Glutamatergic neuron (in vitro differentiated cells): Measurements from ENCODE around the gene CREB3L4. TPM values are rescaled to one million over a fixed set of nuclear protein-coding genes. Genes with fewer than 3 reads are reported as not detected.
A peak's percentile ranks its signal among the peaks of the same experiment; 100 is the strongest.
"Not testable (repeated sequence)": the region's sequence is repeated elsewhere in the genome, so short reads cannot be mapped to it uniquely, and the experiment has no call there.

Source experiments
- DNase-seq: peaks from one replicate; pipeline ENCODE4 v3.0.0; 2022
- H3K27ac Mint-ChIP-seq: one replicate; pipeline ENCODE4 v1.8.0; 2020; ENCODE audit warnings: mild to moderate bottlenecking, mixed read lengths, inconsistent platforms; ENCODE audit not compliant: unreplicated experiment
- H3K27me3 Mint-ChIP-seq: one replicate; pipeline ENCODE4 v1.8.0; 2020; ENCODE audit warnings: mild to moderate bottlenecking, moderate library complexity, mixed read lengths, inconsistent platforms; ENCODE audit not compliant: unreplicated experiment
- H3K36me3 Mint-ChIP-seq: one replicate; pipeline ENCODE4 v1.8.0; 2020; ENCODE audit warnings: mild to moderate bottlenecking, mixed read lengths, inconsistent platforms; ENCODE audit not compliant: unreplicated experiment
- H3K4me1 Mint-ChIP-seq: one replicate; pipeline ENCODE4 v1.8.0; 2020; ENCODE audit warnings: mild to moderate bottlenecking, low read depth, mixed read lengths, inconsistent platforms; ENCODE audit not compliant: unreplicated experiment
- H3K4me3 Mint-ChIP-seq: one replicate; pipeline ENCODE4 v1.8.0; 2020; ENCODE audit warnings: mild to moderate bottlenecking, mixed read lengths, inconsistent platforms; ENCODE audit not compliant: unreplicated experiment
- H3K9me3 Mint-ChIP-seq: one replicate; pipeline ENCODE4 v1.8.0; 2020; ENCODE audit warnings: mild to moderate bottlenecking, moderate library complexity, mixed read lengths, inconsistent platforms; ENCODE audit not compliant: unreplicated experiment
- total RNA-seq: library from RNA; stranded (reverse); fragmentation: NEBNext Ultra II Directional; extraction: Animal tissue kit (Norgen Biotek cat#: 25700); gene quantifications from one replicate; pipeline ENCODE4 v1.2.1, GENCODE V29; 2021; ENCODE audit not compliant: unreplicated experiment
- TF ChIP-seq, protein P1 (sequence below): fragments of 200-600 bp; sonication (generic); IDR thresholded peaks from one replicate; pipeline ENCODE4 v1.5.0; 2021; ENCODE audit not compliant: partially characterized antibody, unreplicated experiment

The CREB3L4 gene
- total RNA-seq, 1 donor from 2014 or later = 14.3 TPM

DNA sequence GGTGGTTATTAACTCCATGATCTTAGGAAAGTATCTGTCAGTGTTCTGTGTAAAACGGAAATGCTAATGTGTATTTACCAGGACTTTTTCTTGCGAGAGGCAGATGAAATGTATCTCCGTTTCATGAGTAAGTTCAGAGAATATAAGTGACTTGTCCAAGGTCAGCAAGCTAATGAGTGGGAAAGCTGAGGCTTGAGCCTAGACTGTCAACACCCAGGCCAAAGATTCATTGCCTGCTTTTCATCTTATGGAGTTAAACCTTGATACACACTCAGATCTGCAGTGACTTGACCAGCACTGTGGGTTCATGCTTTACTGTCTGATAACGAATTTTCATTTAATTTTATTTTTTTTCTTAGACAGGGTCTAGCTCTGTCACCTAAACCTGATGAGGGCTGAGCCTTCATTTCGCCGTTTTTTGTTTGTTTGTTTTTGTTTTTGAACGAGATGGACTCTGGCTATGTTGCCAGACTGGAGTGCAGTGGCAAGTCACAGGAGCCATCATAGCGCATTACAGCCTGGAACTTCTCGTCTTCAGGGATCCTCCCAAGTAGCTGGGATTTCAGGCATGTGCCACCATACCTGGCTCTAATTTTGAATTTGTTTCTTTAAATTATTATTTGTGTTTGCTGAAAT, 10.7 kb downstream of the CREB3L4 start:
- peak overlapping the region; percentile 96 for H3K4me3 Mint-ChIP-seq
- DNase-seq = no peak
- no peaks in the 10 kb centered on the region for H3K4me1 Mint-ChIP-seq
- no peaks in the 10 kb centered on the region for H3K9me3 Mint-ChIP-seq
- TF ChIP-seq, protein P1, sequence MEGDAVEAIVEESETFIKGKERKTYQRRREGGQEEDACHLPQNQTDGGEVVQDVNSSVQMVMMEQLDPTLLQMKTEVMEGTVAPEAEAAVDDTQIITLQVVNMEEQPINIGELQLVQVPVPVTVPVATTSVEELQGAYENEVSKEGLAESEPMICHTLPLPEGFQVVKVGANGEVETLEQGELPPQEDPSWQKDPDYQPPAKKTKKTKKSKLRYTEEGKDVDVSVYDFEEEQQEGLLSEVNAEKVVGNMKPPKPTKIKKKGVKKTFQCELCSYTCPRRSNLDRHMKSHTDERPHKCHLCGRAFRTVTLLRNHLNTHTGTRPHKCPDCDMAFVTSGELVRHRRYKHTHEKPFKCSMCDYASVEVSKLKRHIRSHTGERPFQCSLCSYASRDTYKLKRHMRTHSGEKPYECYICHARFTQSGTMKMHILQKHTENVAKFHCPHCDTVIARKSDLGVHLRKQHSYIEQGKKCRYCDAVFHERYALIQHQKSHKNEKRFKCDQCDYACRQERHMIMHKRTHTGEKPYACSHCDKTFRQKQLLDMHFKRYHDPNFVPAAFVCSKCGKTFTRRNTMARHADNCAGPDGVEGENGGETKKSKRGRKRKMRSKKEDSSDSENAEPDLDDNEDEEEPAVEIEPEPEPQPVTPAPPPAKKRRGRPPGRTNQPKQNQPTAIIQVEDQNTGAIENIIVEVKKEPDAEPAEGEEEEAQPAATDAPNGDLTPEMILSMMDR = no peak
- peak overlapping the region; percentile 96 for H3K27ac Mint-ChIP-seq
- no peaks in the 10 kb centered on the region for H3K36me3 Mint-ChIP-seq
- H3K27me3 Mint-ChIP-seq = peaks cover 5% of the 10 kb centered on the region

DNA sequence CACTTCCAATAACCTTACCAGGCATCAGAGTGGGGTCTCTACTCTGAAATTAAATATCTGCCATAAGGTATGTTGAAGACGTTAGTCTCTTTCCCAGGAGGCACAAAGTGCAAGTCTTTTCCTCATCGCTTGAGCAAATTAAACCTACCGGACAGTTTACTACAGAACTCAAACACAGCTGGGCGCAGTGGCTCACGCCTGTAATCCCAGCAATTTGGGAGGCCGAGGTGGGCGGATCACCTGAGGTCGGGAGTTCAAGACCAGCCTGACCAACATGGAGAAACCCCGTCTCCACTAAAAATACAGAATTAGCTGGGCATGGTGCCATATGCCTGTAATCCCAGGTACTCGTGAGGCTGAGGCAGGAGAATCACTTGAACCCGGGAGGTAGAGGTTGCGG, 11.4 kb downstream of the CREB3L4 start:
- Mint-ChIP-seq H3K27ac (peak overlapping the region; percentile 34), H3K4me3 (peak overlapping the region; percentile 96)
- not testable (repeated sequence) for H3K27me3 Mint-ChIP-seq, DNase-seq, H3K4me1 Mint-ChIP-seq, H3K9me3 Mint-ChIP-seq, H3K36me3 Mint-ChIP-seq

DNA sequence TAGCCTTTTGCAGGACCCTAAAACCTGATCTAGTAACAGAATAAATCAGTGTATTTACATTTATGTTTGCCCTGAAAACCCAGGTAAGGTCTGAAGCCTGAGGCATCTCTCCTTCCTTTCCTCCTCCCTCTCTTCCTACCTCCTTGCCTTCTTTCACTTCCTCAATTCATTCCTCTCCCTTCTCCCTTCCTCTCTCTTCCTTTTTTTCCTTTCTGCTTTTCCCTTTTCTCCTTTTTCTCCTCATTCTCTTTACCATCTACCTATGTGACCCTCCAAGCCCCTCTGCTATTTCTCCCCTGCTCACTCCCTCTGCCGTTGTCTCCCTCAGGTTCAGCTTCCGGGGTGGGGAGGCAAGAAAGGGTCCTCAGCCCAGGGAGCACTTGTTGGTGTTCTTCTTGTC, 14.0 kb downstream of the CREB3L4 start:
- not testable (repeated sequence) for H3K9me3 Mint-ChIP-seq, H3K36me3 Mint-ChIP-seq, DNase-seq, H3K4me3 Mint-ChIP-seq, H3K27ac Mint-ChIP-seq
- Mint-ChIP-seq H3K4me1 (peaks cover 12% of the 10 kb centered on the region), H3K27me3 (peaks cover 10% of the 10 kb centered on the region)

DNA sequence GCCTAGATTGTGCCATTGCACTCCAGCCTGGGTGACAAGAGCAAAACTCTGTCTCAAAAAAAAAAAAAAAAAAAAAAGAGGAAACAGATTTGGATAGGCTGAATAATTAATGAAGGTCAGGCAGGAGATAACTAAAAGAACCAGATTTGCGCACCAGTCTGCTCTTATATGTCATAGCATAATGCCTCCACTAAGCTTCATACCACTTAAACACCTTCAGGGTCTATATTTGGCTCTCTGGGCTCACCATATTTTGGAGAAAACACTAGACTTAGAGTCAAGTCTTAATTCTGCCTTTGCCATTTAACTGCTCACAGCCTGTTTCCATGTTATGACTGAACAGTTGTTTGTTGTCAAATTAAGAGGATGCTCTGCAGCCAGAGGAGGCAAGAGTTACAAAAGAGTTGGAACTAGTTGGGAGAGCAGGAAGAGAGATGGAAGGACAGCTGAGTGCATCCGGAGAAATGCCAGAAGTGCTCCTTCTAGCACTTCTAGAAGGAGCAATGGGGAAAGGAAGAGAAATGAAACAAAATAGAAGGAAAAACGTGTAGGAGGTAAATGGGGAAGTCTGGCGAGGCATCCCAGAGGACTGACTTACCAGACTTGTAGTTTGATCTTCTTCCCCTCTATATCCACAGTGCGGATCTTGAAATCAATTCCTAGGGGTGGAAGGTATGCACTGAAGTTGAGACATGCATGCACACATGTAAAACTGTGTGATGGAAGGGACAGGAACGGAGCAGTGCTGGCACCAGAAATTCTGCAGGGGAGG, 16.6 kb downstream of the CREB3L4 start:
- no peak for DNase-seq
- H3K36me3 Mint-ChIP-seq = no peaks in the 10 kb centered on the region
- TF ChIP-seq, protein P1 = no peak
- peak overlapping the region; percentile 67 for H3K4me3 Mint-ChIP-seq
- H3K27ac Mint-ChIP-seq = no peak overlapping the region
- peaks cover 14% of the 10 kb centered on the region for H3K4me1 Mint-ChIP-seq
- peaks cover 2% of the 10 kb centered on the region for H3K9me3 Mint-ChIP-seq
- peaks cover 5% of the 10 kb centered on the region for H3K27me3 Mint-ChIP-seq

DNA sequence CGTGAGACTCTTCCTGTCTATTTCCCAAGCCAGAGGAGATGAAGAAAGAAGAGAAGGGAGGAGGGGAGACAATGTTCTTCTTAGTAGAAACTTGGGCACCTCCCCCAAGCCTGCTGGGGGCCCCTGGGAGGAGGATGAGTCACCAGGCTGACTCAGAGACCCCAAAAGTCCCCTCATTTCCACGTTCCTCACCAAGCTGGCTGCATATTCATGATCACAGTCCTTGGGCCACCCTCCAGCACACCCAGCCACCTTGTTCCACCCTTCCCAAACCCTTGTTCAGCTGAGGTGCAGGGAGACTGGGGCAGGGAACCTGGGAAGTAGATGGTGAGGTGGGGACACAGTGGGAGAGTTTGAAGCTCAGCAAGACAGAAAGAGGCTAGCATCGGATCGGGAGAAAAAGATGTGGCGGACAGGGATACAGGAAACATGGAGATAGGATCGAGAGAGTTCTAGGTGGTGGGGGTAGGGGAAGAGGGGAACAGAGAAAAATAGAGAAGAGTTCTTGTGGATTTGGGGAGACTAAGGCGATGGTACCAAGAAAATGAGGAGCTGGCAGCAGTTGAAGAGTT, 17.7 kb downstream of the CREB3L4 start:
- peaks cover 4% of the 10 kb centered on the region for H3K9me3 Mint-ChIP-seq
- H3K4me3 Mint-ChIP-seq = peak overlapping the region; percentile 94
- no peak for DNase-seq
- peaks cover 15% of the 10 kb centered on the region for H3K4me1 Mint-ChIP-seq
- TF ChIP-seq, protein P1 = no peak
- no peak overlapping the region for H3K27ac Mint-ChIP-seq
- H3K36me3 Mint-ChIP-seq = no peaks in the 10 kb centered on the region
- peaks cover 8% of the 10 kb centered on the region for H3K27me3 Mint-ChIP-seq
